ENCODE data around the gene MST1. TPM values are rescaled to one million over a fixed set of nuclear protein-coding genes. Genes with fewer than 3 reads are reported as not detected.

MST1 gene
- total RNA-seq, 1 donor from 2014 or later = 8.3 TPM

GRCh38 chr3:49723296-49723627 is 34.0 kb upstream of the MST1 start:
- no peaks in the 10 kb centered on the region for H3K27me3 Mint-ChIP-seq (ENCODE audit: low read depth)
- intact Hi-C loops (cut with micrococcal nuclease) = no loop called here
- H3K27ac Mint-ChIP-seq = peak overlapping the region; percentile 94
- DNase-seq (ENCODE audit: low spot score) = peak; percentile 66
- no peaks in the 10 kb centered on the region for H3K9me3 Mint-ChIP-seq
- peak overlapping the region; percentile 93 for H3K4me3 Mint-ChIP-seq (ENCODE audit: low read depth)
- H3K4me1 Mint-ChIP-seq (ENCODE audit: low read depth) = peaks cover 22% of the 10 kb centered on the region
- peaks cover 35% of the 10 kb centered on the region for H3K36me3 Mint-ChIP-seq (ENCODE audit: low read depth)

GRCh38 chr3:49722896-49723295 is 33.6 kb upstream of the MST1 start:
- H3K9me3 Mint-ChIP-seq = no peaks in the 10 kb centered on the region
- H3K4me1 Mint-ChIP-seq (ENCODE audit: low read depth) = peaks cover 22% of the 10 kb centered on the region
- no peaks in the 10 kb centered on the region for H3K27me3 Mint-ChIP-seq (ENCODE audit: low read depth)
- peak overlapping the region; percentile 94 for H3K27ac Mint-ChIP-seq
- no peak for DNase-seq (ENCODE audit: low spot score)
- intact Hi-C loops (cut with micrococcal nuclease) = no loop called here
- peaks cover 35% of the 10 kb centered on the region for H3K36me3 Mint-ChIP-seq (ENCODE audit: low read depth)
- H3K4me3 Mint-ChIP-seq (ENCODE audit: low read depth) = peak overlapping the region; percentile 93

- Mint-ChIP-seq H3K4me3 (ENCODE audit: low read depth) (peak overlapping the region; percentile 93), H3K4me1 (ENCODE audit: low read depth) (peaks cover 22% of the 10 kb centered on the region), H3K9me3 (no peaks in the 10 kb centered on the region), H3K36me3 (ENCODE audit: low read depth) (peaks cover 29% of the 10 kb centered on the region), H3K27ac (peak overlapping the region; percentile 94), H3K27me3 (ENCODE audit: low read depth) (no peaks in the 10 kb centered on the region)
- DNase-seq (ENCODE audit: low spot score) = no peak
- intact Hi-C loops (cut with micrococcal nuclease) = no loop called here
Measured at GRCh38 chr3:49721896-49722781, 32.9 kb upstream of the MST1 start.

- no peaks in the 10 kb centered on the region for H3K9me3 Mint-ChIP-seq
- intact Hi-C loops (cut with micrococcal nuclease) = no loop called here
- H3K27ac Mint-ChIP-seq = no peak overlapping the region
- no peaks in the 10 kb centered on the region for H3K27me3 Mint-ChIP-seq (ENCODE audit: low read depth)
- H3K36me3 Mint-ChIP-seq (ENCODE audit: low read depth) = peaks cover 29% of the 10 kb centered on the region
- peaks cover 22% of the 10 kb centered on the region for H3K4me1 Mint-ChIP-seq (ENCODE audit: low read depth)
- no peak for DNase-seq (ENCODE audit: low spot score)
- H3K4me3 Mint-ChIP-seq (ENCODE audit: low read depth) = peak overlapping the region; percentile 93
Measured at GRCh38 chr3:49721596-49721895, 32.3 kb upstream of the MST1 start.

- intact Hi-C loops (cut with micrococcal nuclease) = no loop called here
- Mint-ChIP-seq H3K4me3 (ENCODE audit: low read depth) (no peak overlapping the region), H3K36me3 (ENCODE audit: low read depth) (peaks cover 29% of the 10 kb centered on the region), H3K27ac (no peak overlapping the region), H3K4me1 (ENCODE audit: low read depth) (peaks cover 22% of the 10 kb centered on the region), H3K27me3 (ENCODE audit: low read depth) (no peaks in the 10 kb centered on the region), H3K9me3 (no peaks in the 10 kb centered on the region)
- no peak for DNase-seq (ENCODE audit: low spot score)
Measured at GRCh38 chr3:49720855-49721595, 31.8 kb upstream of the MST1 start.

GRCh38 chr3:49719214-49719884 is 30.1 kb upstream of the MST1 start, which contains the start of gene AMIGO3:
TSS of gene AMIGO3 (minus strand) at chr3:49719684. CDS start at chr3:49719465, 219 bp downstream.
- Mint-ChIP-seq H3K4me3 (ENCODE audit: low read depth) (peak within 1 kb of the TSS; percentile 80), H3K36me3 (ENCODE audit: low read depth) (peaks cover 29% of the 10 kb centered on the region), H3K27ac (peak within 1 kb of the TSS; percentile 65), H3K9me3 (no peaks in the 10 kb centered on the region), H3K27me3 (ENCODE audit: low read depth) (no peaks in the 10 kb centered on the region), H3K4me1 (ENCODE audit: low read depth) (peaks cover 19% of the 10 kb centered on the region)
- intact Hi-C loops (cut with micrococcal nuclease) = loop anchor here (1.0 to 2.0 kb wide), 2 partner anchors 17 to 45 kb away; partner anchors contain the start of gene APEH
- DNase-seq (ENCODE audit: low spot score) = peak; percentile 90

- Mint-ChIP-seq H3K36me3 (ENCODE audit: low read depth) (peaks cover 29% of the 10 kb centered on the region), H3K9me3 (no peaks in the 10 kb centered on the region), H3K27ac (no peak overlapping the region), H3K4me3 (ENCODE audit: low read depth) (peak overlapping the region; percentile 80), H3K27me3 (ENCODE audit: low read depth) (no peaks in the 10 kb centered on the region), H3K4me1 (ENCODE audit: low read depth) (peaks cover 19% of the 10 kb centered on the region)
- intact Hi-C loops (cut with micrococcal nuclease) = loop anchor here (1.0 to 2.0 kb wide), 2 partner anchors 16 to 45 kb away; partner anchors contain the start of gene APEH
- DNase-seq (ENCODE audit: low spot score) = no peak
Measured at GRCh38 chr3:49718858-49719213, 29.6 kb upstream of the MST1 start.

GRCh38 chr3:49717959-49718857 is 28.9 kb upstream of the MST1 start:
- Mint-ChIP-seq H3K27ac (no peak overlapping the region), H3K4me1 (ENCODE audit: low read depth) (peaks cover 19% of the 10 kb centered on the region), H3K36me3 (ENCODE audit: low read depth) (peaks cover 27% of the 10 kb centered on the region), H3K9me3 (no peaks in the 10 kb centered on the region), H3K4me3 (ENCODE audit: low read depth) (peak overlapping the region; percentile 80), H3K27me3 (ENCODE audit: low read depth) (no peaks in the 10 kb centered on the region)
- intact Hi-C loops (cut with micrococcal nuclease) = loop anchor here (2.0 kb wide), 1 partner anchor 15 kb away; no protein-coding TSS in a partner anchor
- DNase-seq (ENCODE audit: low spot score) = no peak

GRCh38 chr3:49717211-49717958 is 28.1 kb upstream of the MST1 start:
- intact Hi-C loops (cut with micrococcal nuclease) = no loop called here
- no peaks in the 10 kb centered on the region for H3K27me3 Mint-ChIP-seq (ENCODE audit: low read depth)
- peak overlapping the region; percentile 5 for H3K4me3 Mint-ChIP-seq (ENCODE audit: low read depth)
- H3K27ac Mint-ChIP-seq = no peak overlapping the region
- DNase-seq (ENCODE audit: low spot score) = no peak
- H3K9me3 Mint-ChIP-seq = no peaks in the 10 kb centered on the region
- H3K4me1 Mint-ChIP-seq (ENCODE audit: low read depth) = peaks cover 20% of the 10 kb centered on the region
- H3K36me3 Mint-ChIP-seq (ENCODE audit: low read depth) = peaks cover 20% of the 10 kb centered on the region

- peaks cover 14% of the 10 kb centered on the region for H3K36me3 Mint-ChIP-seq (ENCODE audit: low read depth)
- intact Hi-C loops (cut with micrococcal nuclease) = no loop called here
- peaks cover 19% of the 10 kb centered on the region for H3K4me1 Mint-ChIP-seq (ENCODE audit: low read depth)
- H3K27ac Mint-ChIP-seq = no peak overlapping the region
- H3K4me3 Mint-ChIP-seq (ENCODE audit: low read depth) = no peak overlapping the region
- DNase-seq (ENCODE audit: low spot score) = no peak
- no peaks in the 10 kb centered on the region for H3K9me3 Mint-ChIP-seq
- H3K27me3 Mint-ChIP-seq (ENCODE audit: low read depth) = no peaks in the 10 kb centered on the region
Measured at GRCh38 chr3:49716691-49717210, 27.5 kb upstream of the MST1 start.

GRCh38 chr3:49716169-49716568 is 26.9 kb upstream of the MST1 start:
- intact Hi-C loops (cut with micrococcal nuclease) = no loop called here

More at GRCh38 chr3:49716169-49716568, 26.9 kb upstream of the MST1 start:
- DNase-seq (ENCODE audit: low spot score) = no peak
- Mint-ChIP-seq H3K9me3 (no peaks in the 10 kb centered on the region), H3K4me3 (ENCODE audit: low read depth) (no peak overlapping the region), H3K27me3 (ENCODE audit: low read depth) (no peaks in the 10 kb centered on the region), H3K27ac (no peak overlapping the region), H3K4me1 (ENCODE audit: low read depth) (peaks cover 23% of the 10 kb centered on the region), H3K36me3 (ENCODE audit: low read depth) (peaks cover 13% of the 10 kb centered on the region)
